IMR-90 (cell line): ENCODE results near the gene CRYAA. TPM values are rescaled to one million over a fixed set of nuclear protein-coding genes. Genes with fewer than 3 reads are reported as not detected.
A peak's percentile ranks its signal among the peaks of the same experiment; 100 is the strongest.
"Not testable (repeated sequence)": the region's sequence is repeated elsewhere in the genome, so short reads cannot be mapped to it uniquely, and the experiment has no call there.

ENCODE experiments used
- ATAC-seq: fragments of 200-7000 bp; cut with Tn5 transposase; 2 replicates; pipeline ENCODE4 v1.9.1; 2020; ENCODE audit warnings: low read depth, mild to moderate bottlenecking, moderate library complexity
- BruUV-seq: library from RNA; stranded (reverse); fragments of 400-500 nt; replicated peaks from 2 replicates; lab custom pipeline; 2021; lab: Mats Ljungman, UMichigan
- CTCF ChIA-PET: fragments of 300-600 bp; formaldehyde crosslinking; extraction: SDS; loops from one replicate; lab custom pipeline; 2021; ENCODE audit warnings: antibody characterized with exemption; lab: Yijun Ruan, JAX
- POLR2A ChIA-PET: fragments of 300-600 bp; sonication (Branson Sonifier 250); formaldehyde crosslinking; loops from one replicate; lab custom pipeline; 2022; ENCODE audit warnings: antibody characterized with exemption; ENCODE audit not compliant: unreplicated experiment; lab: Charles Lee
- DNase-seq: peaks from one replicate; pipeline ENCODE4 v3.0.0; 2013
- H2AFZ ChIP-seq: replicated peaks from 2 replicates; pipeline ENCODE3; 2013; ENCODE audit warnings: low read length, mild to moderate bottlenecking; ENCODE audit not compliant: poor library complexity
- H2AK5ac ChIP-seq: 2 replicates; pipeline ENCODE4 v1.6.1; 2013; ENCODE audit warnings: low read depth, low read length, inconsistent platforms
- H2AK9ac ChIP-seq: replicated peaks from 2 replicates; pipeline ENCODE3; 2013; ENCODE audit warnings: mild to moderate bottlenecking, low read depth, low read length, moderate library complexity; ENCODE audit not compliant: poor library complexity
- H2BK120ac ChIP-seq: 2 replicates; pipeline ENCODE4 v1.6.1; 2013; ENCODE audit warnings: low read depth, low read length, inconsistent platforms
- H2BK15ac ChIP-seq: 3 replicates; pipeline ENCODE4 v1.6.1; 2013; ENCODE audit warnings: low read depth, low read length, inconsistent platforms
- H2BK20ac ChIP-seq: 2 replicates; pipeline ENCODE4 v1.6.1; 2013; ENCODE audit warnings: low read depth, mild to moderate bottlenecking, inconsistent platforms, low read length, moderate library complexity
- H2BK5ac ChIP-seq: 2 replicates; pipeline ENCODE4 v1.6.1; 2013; ENCODE audit warnings: mild to moderate bottlenecking, low read depth, low read length, inconsistent platforms; ENCODE audit not compliant: poor library complexity, severe bottlenecking
- H3K14ac ChIP-seq: replicated peaks from 2 replicates; pipeline ENCODE4 v1.6.1; 2013; ENCODE audit warnings: low read depth, low read length, inconsistent platforms
- H3K18ac ChIP-seq: 2 replicates; pipeline ENCODE4 v1.6.1; 2013; ENCODE audit warnings: low read depth, low read length, control low read depth
- H3K23ac ChIP-seq: 2 replicates; pipeline ENCODE4 v1.6.1; 2013; ENCODE audit warnings: low read depth, low read length, inconsistent platforms
- H3K27ac ChIP-seq: 2 replicates; pipeline ENCODE4 v1.5.1; 2013; ENCODE audit warnings: mild to moderate bottlenecking, control low read depth, low read length; ENCODE audit not compliant: insufficient read depth
- H3K27me3 ChIP-seq: 2 replicates; pipeline ENCODE4 v1.6.1; 2013; ENCODE audit warnings: low read length; ENCODE audit not compliant: control insufficient read depth, insufficient read depth
- H3K36me3 ChIP-seq: 2 replicates; pipeline ENCODE4 v1.6.1; 2013; ENCODE audit warnings: low read length, mixed read lengths; ENCODE audit not compliant: control insufficient read depth, insufficient read depth
- H3K4ac ChIP-seq: 2 replicates; pipeline ENCODE4 v1.6.1; 2013; ENCODE audit warnings: low read depth, low read length, inconsistent platforms
- H3K4me1 ChIP-seq: 2 replicates; pipeline ENCODE4 v1.6.1; 2013; ENCODE audit warnings: low read length, mixed read lengths; ENCODE audit not compliant: control insufficient read depth, insufficient read depth
- H3K4me2 ChIP-seq: 2 replicates; pipeline ENCODE4 v1.6.1; 2013; ENCODE audit warnings: low read depth, mild to moderate bottlenecking, control low read depth, low read length, moderate library complexity
- H3K4me3 ChIP-seq: 2 replicates; pipeline ENCODE4 v1.5.1; 2013; ENCODE audit warnings: low read depth, mild to moderate bottlenecking, control low read depth, low read length, moderate library complexity; ENCODE audit not compliant: insufficient read depth
- H3K56ac ChIP-seq: 2 replicates; pipeline ENCODE4 v1.6.1; 2013; ENCODE audit warnings: low read length, inconsistent platforms; ENCODE audit not compliant: insufficient read depth; ENCODE audit errors: extremely low read depth
- H3K79me1 ChIP-seq, 2 experiments: 2 replicates each; pipeline ENCODE4 v1.6.1; 2013; ENCODE audit warnings: low read length in 2 of 2, inconsistent platforms in 1 of 2, low read depth in 1 of 2
- H3K9ac ChIP-seq: 2 replicates; pipeline ENCODE4 v1.6.1; 2013; ENCODE audit warnings: low read depth, low read length, control low read depth
- H3K9me1 ChIP-seq: 2 replicates; pipeline ENCODE4 v1.6.1; 2013; ENCODE audit warnings: low read length, inconsistent platforms; ENCODE audit not compliant: insufficient read depth
- H3K9me3 ChIP-seq: 2 replicates; pipeline ENCODE4 v1.6.1; 2013; ENCODE audit warnings: low read length; ENCODE audit not compliant: control insufficient read depth, insufficient read depth
- H4K20me1 ChIP-seq: 2 replicates; pipeline ENCODE4 v1.6.1; 2013; ENCODE audit warnings: low read length, inconsistent platforms; ENCODE audit not compliant: insufficient read depth
- H4K5ac ChIP-seq: 2 replicates; pipeline ENCODE4 v1.6.1; 2013; ENCODE audit warnings: mild to moderate bottlenecking, low read depth, low read length, control low read depth
- H4K8ac ChIP-seq, 2 experiments: 2 replicates each; pipeline ENCODE4 v1.6.1; 2013; ENCODE audit warnings: low read depth in 2 of 2, low read length in 2 of 2, control low read depth in 1 of 2, inconsistent platforms in 1 of 2
- H4K91ac ChIP-seq: 2 replicates; pipeline ENCODE4 v1.6.1; 2013; ENCODE audit warnings: low read depth, low read length, inconsistent platforms; ENCODE audit not compliant: insufficient read depth
- WGBS, 2 experiments: methylation state at CpG; one replicate each; pipeline versions ENCODE4 v1.1.5 to v1.1.7; 2013; ENCODE audit warnings: missing lambda C conversion rate in 2 of 2; ENCODE audit not compliant: insufficient read length in 1 of 2; ENCODE audit errors: extremely low coverage in 2 of 2; 5-methylcytosine and 5-hydroxymethylcytosine counted together
- dilution Hi-C: fragments of 300-500 bp; cut with HindIII; formaldehyde crosslinking; loops from one replicate; pipeline ENCODE4 v1.14.3; 2018; ENCODE audit warnings: low sequenced_read_pairs; ENCODE audit not compliant: unreplicated experiment
- in situ Hi-C: fragments of 300-500 bp; cut with MboI; formaldehyde crosslinking; loops from 3 replicates; pipeline ENCODE4 v1.14.3; 2019; ENCODE audit warnings: low sequenced_read_pairs, inconsistent platforms, mixed read lengths
- intact Hi-C: fragments of 100-400 bp; cut with micrococcal nuclease; formaldehyde crosslinking; loops from 2 replicates; pipeline ENCODE4 v1.10.0; 2022
- polyA plus RNA-seq, 3 experiments: library from polyadenylated mRNA; depleted of rRNA; stranded (reverse); fragments of >200 nt; gene quantifications; 2 replicates each; pipeline ENCODE4 v1.2.3, GENCODE V29; 2012; ENCODE audit warnings: low replicate concordance in 1 of 3
- total RNA-seq: library from RNA; depleted of rRNA; stranded (reverse); fragments of >200 nt; gene quantifications from 2 replicates; pipeline ENCODE4 v1.2.3, GENCODE V29; 2012

The CRYAA gene
- total and polyA plus RNA-seq, 2 of the 4 experiments (the other 2 are of a cell fraction) = not detected

DNA sequence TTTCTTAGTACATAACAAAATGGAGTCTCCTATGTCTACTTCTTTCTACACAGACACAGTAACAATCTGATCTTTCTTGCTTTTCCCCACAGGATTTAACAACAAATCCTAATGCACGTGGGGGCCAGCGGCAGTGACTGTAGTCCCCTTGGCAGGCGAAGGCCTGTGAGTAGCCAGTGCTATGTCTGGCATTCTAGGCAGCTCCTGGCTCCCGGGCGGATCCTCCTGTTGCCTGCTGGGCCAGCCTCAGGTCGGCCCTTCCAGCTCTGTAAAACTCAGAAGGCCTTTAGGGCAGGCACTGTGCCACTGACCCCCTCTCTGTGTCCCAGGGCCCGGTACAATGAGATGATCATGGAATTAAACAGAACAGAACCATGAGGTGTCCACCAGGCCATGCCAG is 20.8 kb upstream of the CRYAA start:
- H3K14ac ChIP-seq, BruUV-seq, H3K4me2 ChIP-seq, H3K56ac ChIP-seq, H2BK5ac ChIP-seq, H2AK9ac ChIP-seq, H3K79me1 ChIP-seq, H4K8ac ChIP-seq, in situ Hi-C loops, H3K4me3 ChIP-seq, H3K27me3 ChIP-seq, H3K9ac ChIP-seq, H3K4me1 ChIP-seq, POLR2A ChIA-PET, H2BK120ac ChIP-seq, H4K5ac ChIP-seq, H3K9me3 ChIP-seq, H3K23ac ChIP-seq, H3K18ac ChIP-seq, H4K91ac ChIP-seq, H2BK15ac ChIP-seq, H2AFZ ChIP-seq, DNase-seq, intact Hi-C loops, H4K20me1 ChIP-seq, H2BK20ac ChIP-seq, H2AK5ac ChIP-seq, H3K4ac ChIP-seq, H3K36me3 ChIP-seq, H3K27ac ChIP-seq, H3K9me1 ChIP-seq, dilution Hi-C loops, CTCF ChIA-PET: not testable (repeated sequence)
- 0 out of 2 replicates have a peak, but pooled peaks have one; percentile 27 for ATAC-seq
- no CpG with 5 or more reads among the region's 7 CpGs for WGBS, 2 experiments

GRCh38 chr21:43149344-43149743 is 19.5 kb upstream of the CRYAA start:
- H3K9me3 ChIP-seq, H2AK9ac ChIP-seq, H2BK120ac ChIP-seq, H3K27me3 ChIP-seq, H4K5ac ChIP-seq, H2AFZ ChIP-seq, DNase-seq, H3K9me1 ChIP-seq, ATAC-seq, H3K23ac ChIP-seq, CTCF ChIA-PET, intact Hi-C loops, H2BK5ac ChIP-seq, H3K27ac ChIP-seq, H2BK20ac ChIP-seq, H3K4ac ChIP-seq, H3K4me3 ChIP-seq, H2BK15ac ChIP-seq, H4K20me1 ChIP-seq, BruUV-seq, H3K14ac ChIP-seq, H3K4me1 ChIP-seq, H4K8ac ChIP-seq, H2AK5ac ChIP-seq, in situ Hi-C loops, H3K79me1 ChIP-seq, H3K56ac ChIP-seq, H3K9ac ChIP-seq, POLR2A ChIA-PET, H3K36me3 ChIP-seq, H3K18ac ChIP-seq, dilution Hi-C loops, H3K4me2 ChIP-seq, H4K91ac ChIP-seq: not testable (repeated sequence)
- no CpG with 5 or more reads among the region's 11 CpGs for WGBS, 2 experiments
